Calu3 (cell line): ENCODE data around the gene PCDHB1. TPM values are rescaled to one million over a fixed set of nuclear protein-coding genes. Genes with fewer than 3 reads are reported as not detected.

ENCODE experiments used
- BruUV-seq: library from RNA; stranded (reverse); fragments of 400-500 nt; replicated peaks from 2 replicates; lab custom pipeline; 2021; lab: Mats Ljungman, UMichigan
- CTCF ChIA-PET: fragments of 300-600 bp; sonication (Branson Sonifier 250); formaldehyde crosslinking; loops from one replicate; lab custom pipeline; 2022; ENCODE audit warnings: antibody characterized with exemption; lab: Charles Lee
- DNase-seq: peaks from one replicate; pipeline ENCODE4 v3.0.0; 2022
- H3K27ac Mint-ChIP-seq: one replicate; pipeline ENCODE4 v1.8.0; 2022; ENCODE audit warnings: mixed read lengths; ENCODE audit not compliant: unreplicated experiment
- H3K27me3 Mint-ChIP-seq: one replicate; pipeline ENCODE4 v1.8.0; 2022; ENCODE audit warnings: mixed read lengths; ENCODE audit not compliant: unreplicated experiment
- H3K36me3 Mint-ChIP-seq: one replicate; pipeline ENCODE4 v1.8.0; 2022; ENCODE audit warnings: mild to moderate bottlenecking, moderate library complexity, mixed read lengths; ENCODE audit not compliant: insufficient read depth, unreplicated experiment
- H3K4me1 Mint-ChIP-seq: one replicate; pipeline ENCODE4 v1.8.0; 2022; ENCODE audit warnings: mild to moderate bottlenecking, low read depth, mixed read lengths; ENCODE audit not compliant: unreplicated experiment
- H3K4me3 Mint-ChIP-seq: one replicate; pipeline ENCODE4 v1.8.0; 2022; ENCODE audit warnings: mild to moderate bottlenecking, low read depth, moderate library complexity, mixed read lengths; ENCODE audit not compliant: unreplicated experiment
- H3K9me3 Mint-ChIP-seq: one replicate; pipeline ENCODE4 v1.8.0; 2022; ENCODE audit warnings: low read depth, mixed read lengths; ENCODE audit not compliant: unreplicated experiment
- CTCF ChIP-seq: fragments of 200-600 bp; IDR thresholded peaks from one replicate; pipeline ENCODE4 v1.8.0; 2022; ENCODE audit warnings: antibody characterized with exemption; ENCODE audit not compliant: unreplicated experiment
- intact Hi-C: fragments of 100-400 bp; cut with micrococcal nuclease; formaldehyde crosslinking; loops from one replicate; pipeline ENCODE4 v1.10.0; 2022; ENCODE audit not compliant: unreplicated experiment
- total RNA-seq: library from RNA; stranded (reverse); gene quantifications from 2 replicates; pipeline ENCODE4 v1.2.3, GENCODE V29; 2022

PCDHB1 gene
- total RNA-seq, 1 experiment from 2014 or later, result not detected

DNA sequence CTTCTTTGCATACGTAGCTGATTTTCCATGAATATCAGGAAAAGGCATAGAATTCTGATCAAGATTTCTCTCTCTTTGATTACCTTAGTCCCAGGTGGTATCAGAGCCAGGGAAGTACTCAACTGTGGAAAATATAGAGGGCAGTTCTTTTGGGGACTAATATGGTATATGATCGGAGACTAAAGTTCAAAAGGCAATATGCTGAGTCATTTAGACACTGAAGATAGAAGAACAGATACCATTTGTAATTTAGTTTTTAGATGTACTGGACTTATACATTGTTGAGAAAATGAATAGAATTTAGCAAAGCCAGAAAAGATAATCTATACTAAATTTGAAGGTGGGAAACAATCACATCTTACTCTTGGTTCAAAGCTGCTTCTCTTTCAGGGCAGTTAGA, 54.2 kb downstream of the PCDHB1 start:
- Mint-ChIP-seq H3K9me3 (peaks cover 13% of the 10 kb centered on the region), H3K4me1 (no peaks in the 10 kb centered on the region), H3K27me3 (no peaks in the 10 kb centered on the region), H3K27ac (no peak overlapping the region), H3K36me3 (no peaks in the 10 kb centered on the region), H3K4me3 (no peak overlapping the region)
- no peak for DNase-seq
- intact Hi-C loops, result no loop called here
- CTCF ChIA-PET, result no interaction called here
- BruUV-seq, result no TSS peak
- no peak for TF ChIP-seq CTCF

Other genes starting within 250 kb of the PCDHB1 start
- gene PCDHA4, start 244.3 kb upstream of the PCDHB1 start, total RNA-seq, result 4.8 and 5.8 TPM in 2 replicates
- gene PCDHA5, start 229.8 kb upstream of the PCDHB1 start, total RNA-seq, result 0.81 and 1.5 TPM in 2 replicates
- gene PCDHA6, start 223.4 kb upstream of the PCDHB1 start, total RNA-seq, result 0.66 and 1.2 TPM in 2 replicates
- gene PCDHA7, start 217.1 kb upstream of the PCDHB1 start, total RNA-seq, result 0.95 and 1.2 TPM in 2 replicates
- 1.1 and 1.3 TPM in 2 replicates for gene PCDHA8, start 210.2 kb upstream of the PCDHB1 start, total RNA-seq
- gene PCDHA9, start 203.0 kb upstream of the PCDHB1 start, total RNA-seq, result 0.59 and 0.66 TPM in 2 replicates
- 0.78 and 0.91 TPM in 2 replicates for gene PCDHA10, start 195.5 kb upstream of the PCDHB1 start, total RNA-seq
- 0.64 and 1.3 TPM in 2 replicates for gene PCDHA11, start 182.4 kb upstream of the PCDHB1 start, total RNA-seq
- gene PCDHA12, start 176.1 kb upstream of the PCDHB1 start, total RNA-seq, result 0.64 and 0.78 TPM in 2 replicates
- gene PCDHA13, start 169.2 kb upstream of the PCDHB1 start, total RNA-seq, result 2.0 and 2.3 TPM in 2 replicates
- gene PCDHAC1, start 125.1 kb upstream of the PCDHB1 start, total RNA-seq, result 2.8 and 3.7 TPM in 2 replicates
- 12.6 and 17.1 TPM in 2 replicates for gene PCDHAC2, start 84.9 kb upstream of the PCDHB1 start, total RNA-seq
- gene PCDHB2, start 43.2 kb downstream of the PCDHB1 start, total RNA-seq, result 0.24 TPM in 1 of 2 replicates, not detected in the other
- gene PCDHB3, start 49.1 kb downstream of the PCDHB1 start, total RNA-seq, result 0.09 and 0.10 TPM in 2 replicates
- gene PCDHB4, start 70.4 kb downstream of the PCDHB1 start, total RNA-seq, result not detected in 2 replicates
- gene PCDHB5, start 83.8 kb downstream of the PCDHB1 start, total RNA-seq, result not detected in 2 replicates
- not detected in 2 replicates for gene PCDHB6, start 98.7 kb downstream of the PCDHB1 start, total RNA-seq
- 0.26 and 0.37 TPM in 2 replicates for gene PCDHB7, start 121.3 kb downstream of the PCDHB1 start, total RNA-seq
- gene PCDHB8, start 126.4 kb downstream of the PCDHB1 start, total RNA-seq, result 0.21 and 0.61 TPM in 2 replicates
- gene PCDHB16, start 131.0 kb downstream of the PCDHB1 start, total RNA-seq, result 0.35 and 0.66 TPM in 2 replicates
- gene PCDHB9, start 135.8 kb downstream of the PCDHB1 start, total RNA-seq, result 2.4 and 3.5 TPM in 2 replicates
- 1.0 and 1.2 TPM in 2 replicates for gene PCDHB10, start 141.0 kb downstream of the PCDHB1 start, total RNA-seq
- 0.83 and 0.85 TPM in 2 replicates for gene PCDHB11, start 148.3 kb downstream of the PCDHB1 start, total RNA-seq
- gene PCDHB12, start 157.3 kb downstream of the PCDHB1 start, total RNA-seq, result 1.3 and 1.6 TPM in 2 replicates
- gene PCDHB13, start 162.5 kb downstream of the PCDHB1 start, total RNA-seq, result 0.86 and 1.1 TPM in 2 replicates
- gene PCDHB14, start 172.0 kb downstream of the PCDHB1 start, total RNA-seq, result 5.7 and 6.3 TPM in 2 replicates
- 1.1 and 1.4 TPM in 2 replicates for gene PCDHB15, start 194.0 kb downstream of the PCDHB1 start, total RNA-seq